HG02840 (cell line): ENCODE measurements around the gene ARID5A.
A peak's percentile ranks its signal among the peaks of the same experiment; 100 is the strongest.

ENCODE experiments used
- ATAC-seq: cut with Tn5 transposase; IDR thresholded peaks from one replicate; pipeline ENCODE4 v1.9.1; 2021; ENCODE audit warnings: mild to moderate bottlenecking, moderate library complexity, moderate number of reproducible peaks; ENCODE audit not compliant: unreplicated experiment, low FRiP score

Gene ARID5A

GRCh38 chr2:96537734-96538486 lies 1.4 kb downstream of the ARID5A start:
- ATAC-seq = peak; percentile 3

- ATAC-seq = no peak
These were observed 2.1 kb downstream of the ARID5A start for GRCh38 chr2:96538487-96539214.

- ATAC-seq = no peak
These were observed 2.8 kb downstream of the ARID5A start for GRCh38 chr2:96539215-96539920.

DNA sequence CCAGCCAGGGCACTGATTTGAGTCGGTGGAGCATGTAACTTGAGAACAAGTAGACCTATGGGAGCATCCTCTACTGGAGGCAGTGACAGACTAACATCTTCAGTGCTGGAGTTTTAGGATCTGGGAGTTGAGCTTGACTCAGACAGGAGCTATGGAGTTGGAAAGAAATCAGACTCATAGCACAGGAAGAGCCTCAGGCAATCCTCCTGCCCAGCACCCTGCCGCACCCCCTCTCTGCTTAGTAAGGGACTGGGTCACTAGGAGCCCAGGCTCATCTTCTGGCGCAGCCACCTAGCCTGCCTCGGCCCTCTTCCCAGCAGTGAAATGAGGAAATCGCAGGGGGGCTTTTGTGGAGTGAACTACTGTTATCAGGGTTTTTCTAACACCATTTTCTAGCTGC lies 3.6 kb downstream of the ARID5A start:
- no peak for ATAC-seq

- ATAC-seq = no peak
These were observed 5.0 kb downstream of the ARID5A start for GRCh38 chr2:96541398-96542152.

- ATAC-seq = no peak
These were observed 5.9 kb downstream of the ARID5A start for GRCh38 chr2:96542357-96542977.

DNA sequence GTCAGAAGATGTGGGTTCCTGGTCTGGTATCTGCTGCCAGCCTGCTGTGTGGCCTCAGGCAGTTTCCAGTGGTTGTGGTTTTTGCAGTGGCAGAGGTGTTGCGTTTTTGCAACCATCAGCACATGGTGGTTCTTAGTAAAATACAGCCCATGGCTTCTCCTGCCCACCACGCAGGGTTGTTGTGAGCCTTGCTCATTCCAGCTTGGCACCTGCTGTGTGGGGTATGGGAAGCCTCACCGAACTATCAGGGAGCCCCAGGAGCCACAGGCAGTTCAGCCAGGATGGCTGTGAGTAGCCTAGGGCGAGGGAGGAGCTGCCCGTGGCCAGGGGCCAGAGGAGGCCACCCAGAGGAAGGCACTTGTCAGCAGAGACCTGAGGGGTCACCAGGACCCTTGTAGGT lies 9.8 kb downstream of the ARID5A start:
- no peak for ATAC-seq

DNA sequence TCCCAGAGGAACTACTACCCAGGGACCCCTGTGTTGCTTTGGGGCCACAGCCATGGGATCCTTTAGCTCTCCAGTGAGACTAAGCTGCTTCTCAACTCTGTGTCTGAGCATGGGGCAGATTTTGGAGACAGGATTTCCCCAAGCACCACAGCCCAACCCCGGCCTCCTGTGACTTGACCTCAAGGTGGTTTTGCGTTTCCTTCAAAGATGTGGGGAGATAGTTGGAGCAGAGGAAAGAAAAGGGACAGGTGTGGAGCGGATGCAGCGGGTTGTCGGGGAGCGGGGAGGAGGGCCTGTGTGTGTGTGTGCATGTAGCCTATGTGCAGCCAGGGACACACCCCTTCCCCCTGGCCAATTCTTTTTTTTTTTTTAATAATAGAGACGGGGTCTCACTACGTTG lies 10.2 kb downstream of the ARID5A start:
- ATAC-seq = no peak

- no peak for ATAC-seq
These were observed 10.7 kb downstream of the ARID5A start for GRCh38 chr2:96547203-96547641.

- ATAC-seq = no peak
These were observed 11.2 kb downstream of the ARID5A start for GRCh38 chr2:96547731-96548171.

- no peak for ATAC-seq
These were observed 12.3 kb downstream of the ARID5A start for GRCh38 chr2:96548558-96549465.

DNA sequence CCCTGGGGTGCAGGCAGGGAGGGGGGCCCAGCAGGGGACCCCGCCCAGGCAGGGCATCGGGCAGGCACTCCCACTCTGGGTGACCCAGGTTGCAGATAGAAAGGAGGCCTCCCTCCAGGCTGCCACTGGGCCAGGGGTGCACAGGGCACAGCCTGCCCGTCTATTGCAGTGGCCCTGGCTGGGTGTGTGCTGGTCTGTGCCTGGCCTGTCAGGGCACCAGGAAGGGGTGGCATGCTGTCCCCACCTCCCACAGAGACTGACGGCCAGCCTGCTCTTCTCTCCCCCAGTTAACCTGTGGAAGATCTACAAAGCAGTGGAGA lies 12.9 kb downstream of the ARID5A start:
- no peak for ATAC-seq

GRCh38 chr2:96549967-96550786 lies 13.6 kb downstream of the ARID5A start:
- no peak for ATAC-seq

DNA sequence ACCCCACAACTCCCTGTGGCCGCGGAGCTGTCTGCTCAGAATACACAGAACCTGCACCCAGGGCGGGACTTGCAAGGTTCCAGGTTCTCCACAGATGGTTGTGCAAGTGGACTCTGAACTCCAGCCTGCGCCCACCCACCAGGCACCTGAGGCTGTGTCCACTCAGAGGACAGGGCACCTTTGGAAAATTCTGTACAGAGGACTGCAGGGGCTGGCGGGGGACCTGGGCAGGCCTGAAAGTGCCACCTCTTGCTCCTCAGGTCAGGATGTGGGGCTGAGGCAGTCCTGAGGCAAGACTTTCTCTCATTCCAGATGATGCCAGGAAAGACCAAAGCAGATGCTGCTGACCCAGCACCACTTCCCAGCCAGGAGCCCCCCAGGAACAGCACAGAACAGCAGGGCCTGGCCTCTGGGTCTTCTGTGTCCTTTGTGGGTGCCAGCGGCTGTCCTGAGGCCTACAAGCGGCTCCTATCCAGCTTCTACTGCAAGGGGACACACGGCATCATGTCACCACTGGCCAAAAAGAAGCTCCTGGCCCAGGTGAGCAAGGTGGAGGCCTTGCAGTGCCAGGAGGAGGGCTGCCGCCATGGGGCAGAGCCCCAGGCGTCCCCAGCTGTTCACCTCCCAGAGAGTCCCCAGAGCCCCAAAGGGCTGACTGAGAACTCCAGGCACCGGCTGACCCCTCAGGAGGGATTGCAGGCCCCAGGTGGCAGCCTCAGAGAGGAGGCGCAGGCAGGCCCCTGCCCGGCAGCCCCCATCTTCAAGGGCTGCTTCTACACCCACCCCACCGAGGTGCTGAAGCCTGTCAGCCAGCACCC lies 14.4 kb downstream of the ARID5A start:
- no peak for ATAC-seq

DNA sequence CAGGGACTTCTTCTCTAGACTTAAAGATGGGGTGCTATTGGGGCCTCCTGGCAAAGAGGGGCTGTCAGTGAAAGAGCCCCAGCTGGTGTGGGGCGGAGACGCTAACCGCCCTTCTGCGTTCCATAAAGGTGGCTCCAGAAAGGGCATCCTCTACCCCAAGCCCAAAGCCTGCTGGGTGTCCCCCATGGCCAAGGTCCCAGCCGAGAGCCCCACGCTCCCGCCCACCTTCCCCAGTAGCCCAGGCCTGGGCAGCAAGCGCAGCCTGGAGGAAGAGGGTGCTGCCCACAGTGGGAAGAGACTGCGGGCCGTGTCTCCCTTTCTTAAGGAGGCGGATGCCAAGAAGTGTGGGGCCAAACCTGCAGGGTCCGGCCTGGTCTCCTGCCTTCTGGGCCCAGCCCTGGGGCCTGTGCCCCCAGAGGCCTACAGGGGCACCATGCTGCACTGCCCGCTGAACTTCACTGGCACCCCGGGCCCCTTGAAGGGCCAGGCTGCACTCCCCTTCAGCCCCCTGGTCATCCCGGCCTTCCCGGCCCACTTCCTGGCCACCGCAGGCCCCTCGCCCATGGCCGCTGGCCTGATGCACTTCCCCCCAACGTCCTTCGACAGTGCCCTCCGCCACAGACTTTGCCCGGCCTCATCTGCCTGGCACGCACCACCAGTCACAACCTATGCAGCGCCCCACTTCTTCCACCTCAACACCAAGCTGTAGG lies 15.2 kb downstream of the ARID5A start:
- no peak for ATAC-seq

DNA sequence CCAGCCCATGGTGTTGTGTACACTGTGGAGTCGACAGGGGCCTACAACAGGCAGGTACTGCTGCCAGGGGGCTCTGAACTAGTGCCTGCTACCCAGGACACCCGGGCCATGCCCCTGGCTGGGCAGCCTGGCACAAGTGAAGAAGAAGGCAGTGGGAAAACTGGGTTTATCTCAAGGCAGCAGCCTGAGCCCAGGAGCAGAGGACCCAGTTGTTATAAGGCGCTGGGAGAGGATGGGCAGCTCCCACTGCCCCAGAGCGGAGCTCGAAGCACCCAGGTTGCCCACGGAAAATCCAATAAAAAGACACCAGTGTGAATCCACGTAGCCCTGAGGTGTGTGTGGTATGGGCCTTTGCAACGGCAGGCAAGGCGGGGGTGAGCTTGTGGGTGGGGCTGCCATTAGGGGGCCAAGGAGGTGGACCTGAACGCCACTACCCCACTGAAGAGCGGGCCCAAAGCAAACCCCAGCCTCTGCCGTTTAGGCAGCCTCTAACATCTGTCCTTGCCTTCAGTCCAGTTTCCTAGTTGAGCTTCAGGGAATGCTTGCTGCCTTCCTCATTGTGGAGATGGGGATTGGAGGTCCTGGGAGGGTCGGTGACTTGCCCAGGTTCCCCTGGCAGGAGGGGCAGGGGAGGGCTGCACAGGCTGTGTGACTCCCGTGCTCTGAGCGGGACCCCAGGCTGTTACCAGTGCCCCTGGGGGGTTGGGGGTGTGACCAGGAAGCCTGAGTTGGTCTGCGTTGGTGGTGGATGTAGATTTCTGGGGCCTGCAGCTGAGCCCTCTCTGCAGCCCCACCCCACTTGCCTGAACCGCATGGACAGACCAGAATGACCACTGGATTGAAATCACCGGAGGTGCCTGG lies 16.0 kb downstream of the ARID5A start:
- no peak for ATAC-seq
